ENCODE data around the gene TAS2R1.

The TAS2R1 gene

GRCh38 chr5:9588254-9588653 lies 41.9 kb downstream of the TAS2R1 start:
- DNase-seq (ENCODE audit: low read depth in 2 of 2) = no peak

GRCh38 chr5:9587135-9587534 lies 43.0 kb downstream of the TAS2R1 start:
- DNase-seq (ENCODE audit: low read depth in 2 of 2) = no peak

- DNase-seq (ENCODE audit: low read depth in 2 of 2) = no peak
Measured at GRCh38 chr5:9582406-9582805, 47.7 kb downstream of the TAS2R1 start.
